Heart left ventricle (tissue), 16 donors: ENCODE results near the gene SHCBP1. TPM values are rescaled to one million over a fixed set of nuclear protein-coding genes. Genes with fewer than 3 reads are reported as not detected.

Source experiments
- ATAC-seq, 4 donors: fragments of 200-7000 bp; cut with Tn5 transposase; one replicate each; pipeline ENCODE4 v1.9.1; 2020 to 2022; ENCODE audit warnings: moderate library complexity in 4 of 4, mild to moderate bottlenecking in 3 of 4, moderate number of reproducible peaks in 1 of 4
- DNase-seq, 5 donors: peaks; one replicate each; pipeline ENCODE4 v3.0.0-alpha.2; 2020
- H3K27ac ChIP-seq, 12 donors: fragments of 200-600 bp; sonication (generic) in 4 of 12; one replicate each; pipeline versions ENCODE4 v1.5.0 to v1.8.0; 2016 to 2022; ENCODE audit warnings: mild to moderate bottlenecking in 2 of 12
- H3K27me3 ChIP-seq, 9 donors: fragments of 200-600 bp; sonication (generic) in 2 of 9; one replicate each; pipeline versions ENCODE4 v1.5.1 to v1.8.0; 2016 to 2022; ENCODE audit warnings: mild to moderate bottlenecking in 3 of 9
- H3K36me3 ChIP-seq, 9 donors: fragments of 200-600 bp; sonication (generic) in 2 of 9; one replicate each; pipeline versions ENCODE4 v1.5.0 to v1.8.0; 2018 to 2022; ENCODE audit warnings: mild to moderate bottlenecking in 2 of 9
- H3K4me1 ChIP-seq, 12 donors: fragments of 200-600 bp; sonication (generic) in 4 of 12; one replicate each; pipeline versions ENCODE4 v1.5.0 to v1.8.0; 2016 to 2022; ENCODE audit warnings: mild to moderate bottlenecking in 3 of 12
- H3K4me3 ChIP-seq, 12 donors: fragments of 200-600 bp; sonication (generic) in 4 of 12; one replicate each; pipeline versions ENCODE4 v1.5.0 to v1.8.0; 2017 to 2022; ENCODE audit warnings: mild to moderate bottlenecking in 9 of 12, moderate library complexity in 4 of 12
- H3K9me3 ChIP-seq, 12 donors: fragments of 200-600 bp; sonication (generic) in 4 of 12; one replicate each; pipeline versions ENCODE4 v1.5.0 to v1.8.0; 2016 to 2022; ENCODE audit warnings: mild to moderate bottlenecking in 1 of 12
- CTCF ChIP-seq, 12 donors: fragments of 200-600 bp; sonication (generic) in 4 of 12; IDR thresholded peaks; one replicate each; pipeline versions ENCODE4 v1.5.0 to v1.8.0; 2018 to 2022; ENCODE audit warnings: antibody characterized with exemption in 12 of 12, mild to moderate bottlenecking in 5 of 12
- POLR2A ChIP-seq, 2 donors: fragments of 450-650 bp; IDR thresholded peaks; one replicate each; pipeline ENCODE4 v1.6.1; 2017; ENCODE audit warnings: antibody characterized with exemption in 2 of 2, mild to moderate bottlenecking in 2 of 2, moderate library complexity in 2 of 2
- WGBS, 4 donors: extraction: QIAGEN DNeasy Blood & Tissue Kit in 2 of 4; methylation state at CpG; one replicate each; pipeline versions ENCODE4 v1.1.5 to v1.1.7; 2013 to 2018; 5-methylcytosine and 5-hydroxymethylcytosine counted together
- intact Hi-C, 10 donors: fragments of 100-400 bp; cut with DNase I; formaldehyde crosslinking; loops; one replicate each; pipeline versions ENCODE4 v1.11.1 to v1.14.2; 2022
- polyA plus RNA-seq, 2 donors: library from polyadenylated mRNA; stranded (reverse); fragments of 200-250 nt; gene quantifications; one replicate each; pipeline ENCODE4 v1.2.3, GENCODE V29; 2013
- total RNA-seq, 9 donors: library from RNA; depleted of rRNA in 2 of 9; stranded (reverse); fragments of >200 nt in 2 of 9; fragmentation: NEBNext Ultra II Directional in 3 of 9; extraction: Animal tissue kit (Norgen Biotek cat#: 25700) in 3 of 9; gene quantifications; one replicate each; pipeline versions ENCODE4 v1.1.0 to v1.2.4, GENCODE V29; 2016 to 2023
- donor health status: ischemic (EF 13 %, LVEDD 7.1; RV severe dilation, severe dysfunction).
- donor health status: healthy with polysubstance abuse.
- donor health status: DM: no; HTN: yes; CAD: no.
- donor health status: DM: no; HTN: no; CAD: no.
- donor health status: ischemic (EF 25% LVEDD 6.9; RV normal size, moderate dysfunction).
- donor health status: ischemic (EF 25% LVEDD 5.7; RV mildly dilated, moderate dysfunction).
- donor health status: healthy.
- donor health status: DM: yes; HTN: yes; CAD: no.
- donor health status: ischemic (EF 35%, LVEDD 5.7; RV mildly dilated, moderate dysfunction).
- donor health status: nonischemic (EF 11% LVEDD 7.7; RV severe dilation, severe dysfunction).
- donor health status: DM: yes; HTN: yes; CAD: no.
- donor health status: PGD.
- donor health status: ischemic (EF 29% LVEDD 5.4; RV normal size, mild dysfunction).
- donor health status: nonischemic (EF 23%, LVEDD 6.1; RV moderate dilation, normal function).

SHCBP1 gene
- total and polyA plus RNA-seq, 11 donors: 0.19 to 7.6 (median 0.68) TPM

- H3K4me1 ChIP-seq: no peaks in the 10 kb centered on the region
- TF ChIP-seq CTCF (IDR thresholded peaks at IDR 0.05) (no peak), POLR2A (IDR thresholded peaks at IDR 0.05) (no peak)
- no peaks in the 10 kb centered on the region for H3K9me3 ChIP-seq
- H3K4me3 ChIP-seq: no peak overlapping the region
- 88 to 93% (median 90%) methylated on average over 5 of the region's 5 CpGs for WGBS, 4 donors
- intact Hi-C loops: loop anchor here in 9 of 10 donors (2.0 to 5.0 kb wide), 2 partner anchors 49 to 51 kb away; no protein-coding TSS in a partner anchor
- DNase-seq (no peak), ATAC-seq (no peak)
- H3K36me3 ChIP-seq: peaks cover 0 to 16% (median 0%) of the 10 kb centered on the region in 9 donors
- no peak overlapping the region for H3K27ac ChIP-seq
- no peaks in the 10 kb centered on the region for H3K27me3 ChIP-seq
These were observed 14.9 kb downstream of the SHCBP1 start for GRCh38 chr16:46606231-46606630.

DNA sequence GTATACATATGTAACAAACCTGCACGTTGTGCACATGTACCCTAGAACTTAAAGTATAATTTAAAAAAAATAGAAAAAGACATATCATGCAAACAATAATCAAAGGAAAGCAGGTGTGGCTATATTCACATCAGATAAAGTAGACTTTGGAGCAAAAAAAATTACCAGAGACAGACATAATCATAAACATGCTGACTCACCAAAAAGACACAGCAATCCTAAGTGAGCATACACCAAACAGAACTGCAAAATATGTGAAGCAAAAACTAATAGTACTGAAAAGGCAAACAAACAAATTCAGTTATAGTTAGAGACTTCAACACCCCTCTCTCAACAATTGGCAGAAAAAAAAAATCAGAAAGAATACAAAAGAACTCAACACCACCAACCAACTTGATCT is 29.9 kb downstream of the SHCBP1 start:
- Histone ChIP-seq H3K27ac (no peak overlapping the region), H3K27me3 (no peaks in the 10 kb centered on the region), H3K9me3 (peaks cover 0 to 19% (median 6%) of the 10 kb centered on the region in 12 donors), H3K4me1 (no peaks in the 10 kb centered on the region), H3K4me3 (no peak overlapping the region), H3K36me3 (peaks cover 0 to 3% (median 0%) of the 10 kb centered on the region in 9 donors)
- no peak for TF ChIP-seq CTCF (IDR thresholded peaks at IDR 0.05)
- TF ChIP-seq POLR2A (IDR thresholded peaks at IDR 0.05): no peak
- DNase-seq: no peak
- WGBS, 4 donors: 93 to 100% (median 96%) methylated on average over 1 of the region's 1 CpG
- intact Hi-C loops: no loop called here
- ATAC-seq: no peak

GRCh38 chr16:46586011-46586577 is 35.1 kb downstream of the SHCBP1 start:
- Histone ChIP-seq H3K36me3 (peaks cover 0 to 13% (median 0%) of the 10 kb centered on the region in 9 donors), H3K27ac (no peak overlapping the region), H3K27me3 (no peaks in the 10 kb centered on the region), H3K4me1 (no peaks in the 10 kb centered on the region), H3K9me3 (peaks cover 0 to 33% (median 10%) of the 10 kb centered on the region in 12 donors), H3K4me3 (no peak overlapping the region)
- intact Hi-C loops: no loop called here
- ATAC-seq (no peak), DNase-seq (no peak)
- TF ChIP-seq POLR2A (IDR thresholded peaks at IDR 0.05) (no peak), CTCF (IDR thresholded peaks at IDR 0.05) (no peak)

DNA sequence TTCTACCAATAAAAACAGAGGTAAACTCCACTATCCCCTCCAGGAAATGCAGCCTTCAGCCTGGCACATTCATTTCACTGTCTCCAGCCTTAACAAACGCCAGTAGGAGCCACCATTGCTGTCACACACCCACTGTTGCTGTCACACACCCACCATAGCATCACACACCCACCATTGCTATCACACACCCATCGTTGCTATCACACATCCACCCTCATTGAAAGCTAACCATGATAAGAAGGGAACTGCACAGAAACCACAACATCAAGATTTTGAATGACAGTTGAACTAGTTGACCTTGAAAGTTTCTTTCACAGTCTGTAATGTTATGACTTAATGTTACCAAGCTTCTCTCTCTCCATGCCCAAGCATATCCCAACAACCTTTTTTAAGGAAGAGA is 38.1 kb downstream of the SHCBP1 start:
- H3K36me3 ChIP-seq: peaks cover 0 to 18% (median 0%) of the 10 kb centered on the region in 9 donors
- no peak for TF ChIP-seq POLR2A (IDR thresholded peaks at IDR 0.05)
- TF ChIP-seq CTCF (IDR thresholded peaks at IDR 0.05): no peak
- H3K4me1 ChIP-seq: no peaks in the 10 kb centered on the region

More for the DNA sequence above, 38.1 kb downstream of the SHCBP1 start:
- Histone ChIP-seq H3K27me3 (no peaks in the 10 kb centered on the region), H3K9me3 (peaks cover 0 to 27% (median 10%) of the 10 kb centered on the region in 12 donors), H3K27ac (no peak overlapping the region), H3K4me3 (no peak overlapping the region)
- DNase-seq (no peak), ATAC-seq (no peak)
- 59 to 68% (median 60%) methylated on average over 2 of the region's 2 CpGs for WGBS, 4 donors
- intact Hi-C loops: no loop called here
